Measurements from ENCODE around the gene SYCE3. TPM values are rescaled to one million over a fixed set of nuclear protein-coding genes. Genes with fewer than 3 reads are reported as not detected.

The SYCE3 gene
- total and polyA plus RNA-seq, 9 of the 15 experiments (the other 6 are each of a cell fraction or from before 2014, with no cell fraction given): 0.56 TPM; not detected in 8

DNA sequence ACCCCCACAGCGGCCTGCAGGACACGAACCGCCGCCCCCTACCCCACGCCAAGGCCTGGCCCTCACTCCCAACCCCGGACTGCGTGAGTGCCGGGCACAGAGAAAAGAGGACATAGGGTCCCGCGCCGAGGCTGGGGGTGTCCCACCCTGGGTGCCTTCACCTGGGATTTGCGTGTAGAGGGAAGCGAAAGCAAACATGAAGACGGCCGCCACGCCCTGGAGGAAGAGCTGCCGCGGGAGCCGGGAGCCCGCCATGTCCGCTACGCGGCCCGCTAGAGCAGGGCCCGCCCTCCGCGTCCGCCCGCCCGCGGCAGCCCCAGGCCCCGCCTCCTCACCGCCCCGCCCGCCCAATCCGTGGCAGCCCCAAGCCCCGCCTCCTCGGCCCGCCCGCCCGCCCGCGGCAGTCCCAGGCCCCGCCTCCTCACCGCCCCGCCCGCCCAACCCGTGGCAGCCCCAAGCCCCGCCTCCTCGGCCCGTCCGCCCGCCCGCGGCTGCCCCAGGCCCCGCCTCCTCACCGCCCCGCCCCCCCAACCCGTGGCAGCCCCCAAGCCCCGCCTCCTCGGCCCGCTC lies 55.2 kb downstream of the SYCE3 start, which contains the start of gene LMF2 (continued):
- TF ChIP-seq, protein P1, sequence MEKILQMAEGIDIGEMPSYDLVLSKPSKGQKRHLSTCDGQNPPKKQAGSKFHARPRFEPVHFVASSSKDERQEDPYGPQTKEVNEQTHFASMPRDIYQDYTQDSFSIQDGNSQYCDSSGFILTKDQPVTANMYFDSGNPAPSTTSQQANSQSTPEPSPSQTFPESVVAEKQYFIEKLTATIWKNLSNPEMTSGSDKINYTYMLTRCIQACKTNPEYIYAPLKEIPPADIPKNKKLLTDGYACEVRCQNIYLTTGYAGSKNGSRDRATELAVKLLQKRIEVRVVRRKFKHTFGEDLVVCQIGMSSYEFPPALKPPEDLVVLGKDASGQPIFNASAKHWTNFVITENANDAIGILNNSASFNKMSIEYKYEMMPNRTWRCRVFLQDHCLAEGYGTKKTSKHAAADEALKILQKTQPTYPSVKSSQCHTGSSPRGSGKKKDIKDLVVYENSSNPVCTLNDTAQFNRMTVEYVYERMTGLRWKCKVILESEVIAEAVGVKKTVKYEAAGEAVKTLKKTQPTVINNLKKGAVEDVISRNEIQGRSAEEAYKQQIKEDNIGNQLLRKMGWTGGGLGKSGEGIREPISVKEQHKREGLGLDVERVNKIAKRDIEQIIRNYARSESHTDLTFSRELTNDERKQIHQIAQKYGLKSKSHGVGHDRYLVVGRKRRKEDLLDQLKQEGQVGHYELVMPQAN (IDR thresholded peaks at IDR 0.05; ENCODE audit: borderline replicate concordance): peak; percentile 28; the same call in 1 of the 2 replicates
- TF ChIP-seq ZFX (CRISPR knock-in tag; IDR thresholded peaks at IDR 0.05): peak; percentile 76
- 0 out of 4 replicates have a peak, but pooled peaks of 1 of the 2 experiments have one; percentile 12 for TF ChIP-seq MAZ (CRISPR knock-in tag; conservative IDR thresholded peaks at IDR 0.05 in 1 of 2, IDR thresholded peaks at IDR 0.05 in 1 of 2)
- TF ChIP-seq, protein P2, sequence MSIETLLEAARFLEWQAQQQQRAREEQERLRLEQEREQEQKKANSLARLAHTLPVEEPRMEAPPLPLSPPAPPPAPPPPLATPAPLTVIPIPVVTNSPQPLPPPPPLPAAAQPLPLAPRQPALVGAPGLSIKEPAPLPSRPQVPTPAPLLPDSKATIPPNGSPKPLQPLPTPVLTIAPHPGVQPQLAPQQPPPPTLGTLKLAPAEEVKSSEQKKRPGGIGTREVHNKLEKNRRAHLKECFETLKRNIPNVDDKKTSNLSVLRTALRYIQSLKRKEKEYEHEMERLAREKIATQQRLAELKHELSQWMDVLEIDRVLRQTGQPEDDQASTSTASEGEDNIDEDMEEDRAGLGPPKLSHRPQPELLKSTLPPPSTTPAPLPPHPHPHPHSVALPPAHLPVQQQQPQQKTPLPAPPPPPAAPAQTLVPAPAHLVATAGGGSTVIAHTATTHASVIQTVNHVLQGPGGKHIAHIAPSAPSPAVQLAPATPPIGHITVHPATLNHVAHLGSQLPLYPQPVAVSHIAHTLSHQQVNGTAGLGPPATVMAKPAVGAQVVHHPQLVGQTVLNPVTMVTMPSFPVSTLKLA (conservative IDR thresholded peaks at IDR 0.05): peak in 1 of 2 experiments; percentile 18; a peak in 2 of 4 replicates
- TF ChIP-seq, protein P3, sequence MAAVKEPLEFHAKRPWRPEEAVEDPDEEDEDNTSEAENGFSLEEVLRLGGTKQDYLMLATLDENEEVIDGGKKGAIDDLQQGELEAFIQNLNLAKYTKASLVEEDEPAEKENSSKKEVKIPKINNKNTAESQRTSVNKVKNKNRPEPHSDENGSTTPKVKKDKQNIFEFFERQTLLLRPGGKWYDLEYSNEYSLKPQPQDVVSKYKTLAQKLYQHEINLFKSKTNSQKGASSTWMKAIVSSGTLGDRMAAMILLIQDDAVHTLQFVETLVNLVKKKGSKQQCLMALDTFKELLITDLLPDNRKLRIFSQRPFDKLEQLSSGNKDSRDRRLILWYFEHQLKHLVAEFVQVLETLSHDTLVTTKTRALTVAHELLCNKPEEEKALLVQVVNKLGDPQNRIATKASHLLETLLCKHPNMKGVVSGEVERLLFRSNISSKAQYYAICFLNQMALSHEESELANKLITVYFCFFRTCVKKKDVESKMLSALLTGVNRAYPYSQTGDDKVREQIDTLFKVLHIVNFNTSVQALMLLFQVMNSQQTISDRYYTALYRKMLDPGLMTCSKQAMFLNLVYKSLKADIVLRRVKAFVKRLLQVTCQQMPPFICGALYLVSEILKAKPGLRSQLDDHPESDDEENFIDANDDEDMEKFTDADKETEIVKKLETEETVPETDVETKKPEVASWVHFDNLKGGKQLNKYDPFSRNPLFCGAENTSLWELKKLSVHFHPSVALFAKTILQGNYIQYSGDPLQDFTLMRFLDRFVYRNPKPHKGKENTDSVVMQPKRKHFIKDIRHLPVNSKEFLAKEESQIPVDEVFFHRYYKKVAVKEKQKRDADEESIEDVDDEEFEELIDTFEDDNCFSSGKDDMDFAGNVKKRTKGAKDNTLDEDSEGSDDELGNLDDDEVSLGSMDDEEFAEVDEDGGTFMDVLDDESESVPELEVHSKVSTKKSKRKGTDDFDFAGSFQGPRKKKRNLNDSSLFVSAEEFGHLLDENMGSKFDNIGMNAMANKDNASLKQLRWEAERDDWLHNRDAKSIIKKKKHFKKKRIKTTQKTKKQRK (IDR thresholded peaks at IDR 0.05; ENCODE audit: borderline replicate concordance, low read depth, low read length): no peak
- TF ChIP-seq SUPT5H (IDR thresholded peaks at IDR 0.05): peak; percentile 41
- TF ChIP-seq CXXC5 (CRISPR knock-in tag; IDR thresholded peaks at IDR 0.05): peak; percentile 32
- peak in 1 of 2 experiments; percentile 74; a peak in 2 of 4 replicates for TF ChIP-seq HDAC1 (IDR thresholded peaks at IDR 0.05)
- TF ChIP-seq, protein P4, sequence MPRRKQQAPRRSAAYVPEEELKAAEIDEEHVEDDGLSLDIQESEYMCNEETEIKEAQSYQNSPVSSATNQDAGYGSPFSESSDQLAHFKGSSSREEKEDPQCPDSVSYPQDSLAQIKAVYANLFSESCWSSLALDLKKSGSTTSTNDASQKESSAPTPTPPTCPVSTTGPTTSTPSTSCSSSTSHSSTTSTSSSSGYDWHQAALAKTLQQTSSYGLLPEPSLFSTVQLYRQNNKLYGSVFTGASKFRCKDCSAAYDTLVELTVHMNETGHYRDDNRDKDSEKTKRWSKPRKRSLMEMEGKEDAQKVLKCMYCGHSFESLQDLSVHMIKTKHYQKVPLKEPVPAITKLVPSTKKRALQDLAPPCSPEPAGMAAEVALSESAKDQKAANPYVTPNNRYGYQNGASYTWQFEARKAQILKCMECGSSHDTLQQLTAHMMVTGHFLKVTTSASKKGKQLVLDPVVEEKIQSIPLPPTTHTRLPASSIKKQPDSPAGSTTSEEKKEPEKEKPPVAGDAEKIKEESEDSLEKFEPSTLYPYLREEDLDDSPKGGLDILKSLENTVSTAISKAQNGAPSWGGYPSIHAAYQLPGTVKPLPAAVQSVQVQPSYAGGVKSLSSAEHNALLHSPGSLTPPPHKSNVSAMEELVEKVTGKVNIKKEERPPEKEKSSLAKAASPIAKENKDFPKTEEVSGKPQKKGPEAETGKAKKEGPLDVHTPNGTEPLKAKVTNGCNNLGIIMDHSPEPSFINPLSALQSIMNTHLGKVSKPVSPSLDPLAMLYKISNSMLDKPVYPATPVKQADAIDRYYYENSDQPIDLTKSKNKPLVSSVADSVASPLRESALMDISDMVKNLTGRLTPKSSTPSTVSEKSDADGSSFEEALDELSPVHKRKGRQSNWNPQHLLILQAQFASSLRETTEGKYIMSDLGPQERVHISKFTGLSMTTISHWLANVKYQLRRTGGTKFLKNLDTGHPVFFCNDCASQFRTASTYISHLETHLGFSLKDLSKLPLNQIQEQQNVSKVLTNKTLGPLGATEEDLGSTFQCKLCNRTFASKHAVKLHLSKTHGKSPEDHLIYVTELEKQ (CRISPR knock-in tag; IDR thresholded peaks at IDR 0.05): no peak

All from K562 (cell line).